PC-9 (cell line): ENCODE data around the gene LMX1B.

Source experiments
- EZH2 ChIP-seq: fragments of 200-600 bp; sonication (generic); IDR thresholded peaks from 2 replicates; pipeline ENCODE4 v1.8.0; 2017; ENCODE audit warnings: antibody characterized with exemption, low read depth
- TF ChIP-seq, protein P1 (sequence below): fragments of 200-600 bp; sonication (generic); conservative IDR thresholded peaks from 2 replicates; pipeline ENCODE4 v1.6.1; 2017; ENCODE audit warnings: mixed run types, antibody characterized with exemption, mild to moderate bottlenecking, moderate library complexity

- TF ChIP-seq, protein P1, sequence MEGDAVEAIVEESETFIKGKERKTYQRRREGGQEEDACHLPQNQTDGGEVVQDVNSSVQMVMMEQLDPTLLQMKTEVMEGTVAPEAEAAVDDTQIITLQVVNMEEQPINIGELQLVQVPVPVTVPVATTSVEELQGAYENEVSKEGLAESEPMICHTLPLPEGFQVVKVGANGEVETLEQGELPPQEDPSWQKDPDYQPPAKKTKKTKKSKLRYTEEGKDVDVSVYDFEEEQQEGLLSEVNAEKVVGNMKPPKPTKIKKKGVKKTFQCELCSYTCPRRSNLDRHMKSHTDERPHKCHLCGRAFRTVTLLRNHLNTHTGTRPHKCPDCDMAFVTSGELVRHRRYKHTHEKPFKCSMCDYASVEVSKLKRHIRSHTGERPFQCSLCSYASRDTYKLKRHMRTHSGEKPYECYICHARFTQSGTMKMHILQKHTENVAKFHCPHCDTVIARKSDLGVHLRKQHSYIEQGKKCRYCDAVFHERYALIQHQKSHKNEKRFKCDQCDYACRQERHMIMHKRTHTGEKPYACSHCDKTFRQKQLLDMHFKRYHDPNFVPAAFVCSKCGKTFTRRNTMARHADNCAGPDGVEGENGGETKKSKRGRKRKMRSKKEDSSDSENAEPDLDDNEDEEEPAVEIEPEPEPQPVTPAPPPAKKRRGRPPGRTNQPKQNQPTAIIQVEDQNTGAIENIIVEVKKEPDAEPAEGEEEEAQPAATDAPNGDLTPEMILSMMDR = no peak
- no peak for TF ChIP-seq EZH2
Measured at GRCh38 chr9:126687930-126688461, 74.3 kb downstream of the LMX1B start.
